ENCODE data around the gene MUL1.

The MUL1 gene, protein sequence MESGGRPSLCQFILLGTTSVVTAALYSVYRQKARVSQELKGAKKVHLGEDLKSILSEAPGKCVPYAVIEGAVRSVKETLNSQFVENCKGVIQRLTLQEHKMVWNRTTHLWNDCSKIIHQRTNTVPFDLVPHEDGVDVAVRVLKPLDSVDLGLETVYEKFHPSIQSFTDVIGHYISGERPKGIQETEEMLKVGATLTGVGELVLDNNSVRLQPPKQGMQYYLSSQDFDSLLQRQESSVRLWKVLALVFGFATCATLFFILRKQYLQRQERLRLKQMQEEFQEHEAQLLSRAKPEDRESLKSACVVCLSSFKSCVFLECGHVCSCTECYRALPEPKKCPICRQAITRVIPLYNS

DNA sequence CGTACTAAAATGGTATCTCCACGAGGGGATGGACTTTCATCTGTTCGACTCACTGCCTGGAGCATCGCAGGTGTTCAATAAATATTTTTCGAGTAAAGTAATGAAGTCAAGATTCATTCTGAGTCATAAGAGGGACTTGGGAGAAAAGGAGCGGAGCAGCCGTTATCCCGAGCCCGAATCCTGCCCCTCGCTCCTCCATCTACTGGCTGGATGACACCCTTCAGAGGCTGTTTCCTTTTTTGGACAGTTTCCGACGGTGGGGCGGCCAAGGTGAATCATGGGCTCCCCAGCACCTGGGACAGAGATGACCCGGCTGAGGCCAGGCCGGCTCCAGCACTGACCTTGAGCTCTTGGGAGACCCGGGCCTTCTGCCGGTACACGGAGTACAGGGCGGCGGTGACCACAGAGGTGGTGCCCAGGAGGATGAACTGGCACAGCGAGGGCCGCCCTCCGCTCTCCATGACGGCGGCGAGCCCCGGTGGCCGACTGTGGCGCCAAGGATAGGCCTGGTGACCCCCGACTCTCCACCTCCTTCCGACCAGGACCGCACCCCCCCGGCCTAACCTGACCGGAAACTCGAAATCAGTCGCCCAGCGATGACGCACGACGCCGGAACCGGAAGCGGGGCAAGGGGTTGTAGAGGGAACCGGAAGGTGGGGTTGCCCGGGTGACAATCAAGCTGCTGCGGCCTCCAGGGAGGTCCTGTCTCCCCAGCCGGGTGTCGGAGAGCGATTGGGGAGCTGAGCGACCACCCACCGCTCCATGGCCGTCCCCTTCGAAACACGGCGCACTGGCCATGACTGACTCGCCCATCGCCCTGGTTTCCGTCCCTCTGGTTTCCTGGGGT lies at the start of gene MUL1:
Gene MUL1 (minus strand): TSS at position 588 of the 847 bp plus-strand sequence. CDS start 127 bp downstream, at position 461.
- H3K27ac ChIP-seq (ENCODE audit: low read length) = peak within 1 kb of the TSS; percentile 46; the same call in 1 of the 2 replicates
- peak within 1 kb of the TSS; percentile 82 for H3K4me3 ChIP-seq (ENCODE audit: low read length)
- H3K9me3 ChIP-seq (replicated peaks; ENCODE audit: insufficient read depth, low read length) = no peaks in the 10 kb centered on the region
- peak; percentile 94 for DNase-seq
- peaks cover 37% of the 10 kb centered on the region for H3K79me2 ChIP-seq (ENCODE audit: low read length)
- H3K36me3 ChIP-seq (replicated peaks; ENCODE audit: insufficient read depth, low read length) = no peaks in the 10 kb centered on the region
- H3F3A ChIP-seq (ENCODE audit: insufficient read depth, low read length) = no peaks in the 10 kb centered on the region
- H2AFZ ChIP-seq (ENCODE audit: low read length) = peak within 1 kb of the TSS; percentile 80
- peak within 1 kb of the TSS; percentile 80 for H3K9ac ChIP-seq (ENCODE audit: low read length)
- TF ChIP-seq EZH2 (optimal IDR thresholded peaks at IDR 0.05; ENCODE audit: low read depth, low read length) (no peak), EZH2phosphoT487 (IDR thresholded peaks at IDR 0.05; ENCODE audit: low read length) (no peak)
- TF ChIP-seq, protein P1, sequence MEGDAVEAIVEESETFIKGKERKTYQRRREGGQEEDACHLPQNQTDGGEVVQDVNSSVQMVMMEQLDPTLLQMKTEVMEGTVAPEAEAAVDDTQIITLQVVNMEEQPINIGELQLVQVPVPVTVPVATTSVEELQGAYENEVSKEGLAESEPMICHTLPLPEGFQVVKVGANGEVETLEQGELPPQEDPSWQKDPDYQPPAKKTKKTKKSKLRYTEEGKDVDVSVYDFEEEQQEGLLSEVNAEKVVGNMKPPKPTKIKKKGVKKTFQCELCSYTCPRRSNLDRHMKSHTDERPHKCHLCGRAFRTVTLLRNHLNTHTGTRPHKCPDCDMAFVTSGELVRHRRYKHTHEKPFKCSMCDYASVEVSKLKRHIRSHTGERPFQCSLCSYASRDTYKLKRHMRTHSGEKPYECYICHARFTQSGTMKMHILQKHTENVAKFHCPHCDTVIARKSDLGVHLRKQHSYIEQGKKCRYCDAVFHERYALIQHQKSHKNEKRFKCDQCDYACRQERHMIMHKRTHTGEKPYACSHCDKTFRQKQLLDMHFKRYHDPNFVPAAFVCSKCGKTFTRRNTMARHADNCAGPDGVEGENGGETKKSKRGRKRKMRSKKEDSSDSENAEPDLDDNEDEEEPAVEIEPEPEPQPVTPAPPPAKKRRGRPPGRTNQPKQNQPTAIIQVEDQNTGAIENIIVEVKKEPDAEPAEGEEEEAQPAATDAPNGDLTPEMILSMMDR (IDR thresholded peaks at IDR 0.05; ENCODE audit: low read length) = no peak
- no peaks in the 10 kb centered on the region for H4K20me1 ChIP-seq (ENCODE audit: insufficient read depth, low read length)
- H3K9me2 ChIP-seq (replicated peaks; ENCODE audit: insufficient read depth, low read length) = no peaks in the 10 kb centered on the region
- peak within 1 kb of the TSS; percentile 67 for H3K4me2 ChIP-seq (ENCODE audit: low read depth, low read length)
- no peaks in the 10 kb centered on the region for H3K27me3 ChIP-seq (replicated peaks; ENCODE audit: insufficient read depth, low read length)
- peaks cover 10% of the 10 kb centered on the region for H3K4me1 ChIP-seq (ENCODE audit: low read length)

DNA sequence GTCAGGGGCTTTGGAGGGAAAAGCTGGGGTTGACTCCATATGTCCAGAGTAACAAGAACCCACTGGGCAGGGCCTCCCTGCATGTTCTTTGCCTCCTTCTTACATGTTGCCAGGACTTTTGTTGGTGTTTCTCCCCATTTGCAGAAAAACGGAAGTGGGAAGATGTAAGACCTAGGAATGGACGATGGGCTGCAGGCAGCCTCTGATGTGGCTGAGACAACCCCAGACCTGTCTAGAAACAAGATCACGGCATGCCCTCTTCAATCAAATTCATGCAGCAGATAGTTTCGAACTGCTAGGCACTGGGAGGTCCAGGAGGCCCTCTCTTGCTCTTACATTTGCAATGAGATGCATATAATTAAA lies 47.8 kb upstream of the MUL1 start:
- H3F3A ChIP-seq (ENCODE audit: insufficient read depth, low read length) = no peaks in the 10 kb centered on the region
- H3K4me1 ChIP-seq (ENCODE audit: low read length) = no peaks in the 10 kb centered on the region
- no peaks in the 10 kb centered on the region for H3K9me3 ChIP-seq (replicated peaks; ENCODE audit: insufficient read depth, low read length)
- no peak for DNase-seq
- H3K79me2 ChIP-seq (ENCODE audit: low read length) = no peaks in the 10 kb centered on the region
- no peak overlapping the region for H3K27ac ChIP-seq (ENCODE audit: low read length)
- H3K9me2 ChIP-seq (replicated peaks; ENCODE audit: insufficient read depth, low read length) = no peaks in the 10 kb centered on the region
- no peak overlapping the region for H3K4me3 ChIP-seq (ENCODE audit: low read length)
- no peaks in the 10 kb centered on the region for H4K20me1 ChIP-seq (ENCODE audit: insufficient read depth, low read length)
- H3K4me2 ChIP-seq (ENCODE audit: low read depth, low read length) = no peak overlapping the region
- no peak overlapping the region for H2AFZ ChIP-seq (ENCODE audit: low read length)
- H3K9ac ChIP-seq (ENCODE audit: low read length) = no peak overlapping the region
- H3K27me3 ChIP-seq (replicated peaks; ENCODE audit: insufficient read depth, low read length) = peaks cover 82% of the 10 kb centered on the region
- TF ChIP-seq EZH2phosphoT487 (IDR thresholded peaks at IDR 0.05; ENCODE audit: low read length) (no peak), EZH2 (optimal IDR thresholded peaks at IDR 0.05; ENCODE audit: low read depth, low read length) (no peak)
- TF ChIP-seq, protein P1 (IDR thresholded peaks at IDR 0.05; ENCODE audit: low read length) = no peak
- no peaks in the 10 kb centered on the region for H3K36me3 ChIP-seq (replicated peaks; ENCODE audit: insufficient read depth, low read length)

DNA sequence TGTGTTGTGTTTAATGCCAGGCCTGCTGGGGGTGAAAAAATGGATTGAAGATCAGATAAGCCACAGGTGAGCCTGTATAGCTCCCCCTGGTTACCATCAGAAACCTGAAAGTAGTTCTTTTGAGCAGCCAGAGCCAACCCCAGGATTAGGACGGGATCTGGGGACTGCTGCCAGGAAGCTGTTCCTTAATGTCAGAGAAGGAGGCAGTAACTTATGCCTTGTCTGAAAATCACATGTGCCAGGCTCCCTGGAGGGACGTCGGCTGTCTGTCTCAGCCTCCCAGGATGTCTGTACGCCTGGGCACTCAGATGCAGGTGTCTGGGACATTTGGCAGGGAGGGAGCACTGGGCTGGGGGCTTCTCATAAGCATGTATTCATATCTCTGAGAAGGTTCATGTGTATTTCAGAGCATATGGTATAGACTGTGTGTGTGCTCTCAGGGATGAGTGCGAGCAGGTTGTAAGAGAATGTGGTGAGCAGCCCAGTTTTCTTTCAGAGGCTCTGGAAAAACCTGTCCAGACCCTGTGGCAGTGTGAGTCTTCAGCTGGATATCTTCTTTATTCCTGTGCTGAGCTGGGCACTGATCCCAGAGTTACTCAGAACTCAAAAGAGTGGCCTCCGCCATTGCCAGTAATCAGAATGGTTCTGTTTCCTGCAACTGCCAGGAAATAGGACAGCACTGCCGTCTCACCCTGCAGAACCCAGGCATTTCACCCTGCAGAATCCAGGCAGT lies 47.2 kb upstream of the MUL1 start:
- H3F3A ChIP-seq (ENCODE audit: insufficient read depth, low read length) = no peaks in the 10 kb centered on the region
- no peak for DNase-seq
- H4K20me1 ChIP-seq (ENCODE audit: insufficient read depth, low read length) = no peaks in the 10 kb centered on the region

More for the DNA sequence above, 47.2 kb upstream of the MUL1 start:
- no peaks in the 10 kb centered on the region for H3K36me3 ChIP-seq (replicated peaks; ENCODE audit: insufficient read depth, low read length)
- no peaks in the 10 kb centered on the region for H3K9me2 ChIP-seq (replicated peaks; ENCODE audit: insufficient read depth, low read length)
- TF ChIP-seq, protein P1 (IDR thresholded peaks at IDR 0.05; ENCODE audit: low read length) = no peak
- no peak for TF ChIP-seq EZH2phosphoT487 (IDR thresholded peaks at IDR 0.05; ENCODE audit: low read length)
- TF ChIP-seq EZH2 (optimal IDR thresholded peaks at IDR 0.05; ENCODE audit: low read depth, low read length) = no peak
- no peak overlapping the region for H3K4me2 ChIP-seq (ENCODE audit: low read depth, low read length)
- no peaks in the 10 kb centered on the region for H3K4me1 ChIP-seq (ENCODE audit: low read length)
- H3K9me3 ChIP-seq (replicated peaks; ENCODE audit: insufficient read depth, low read length) = no peaks in the 10 kb centered on the region
- no peaks in the 10 kb centered on the region for H3K79me2 ChIP-seq (ENCODE audit: low read length)
- H3K4me3 ChIP-seq (ENCODE audit: low read length) = no peak overlapping the region
- H3K27ac ChIP-seq (ENCODE audit: low read length) = no peak overlapping the region
- no peak overlapping the region for H3K9ac ChIP-seq (ENCODE audit: low read length)
- no peak overlapping the region for H2AFZ ChIP-seq (ENCODE audit: low read length)
- H3K27me3 ChIP-seq (replicated peaks; ENCODE audit: insufficient read depth, low read length) = peaks cover 81% of the 10 kb centered on the region
